Neuronal stem cell (in vitro differentiated cells): ENCODE measurements around the gene SGSH.

ENCODE experiments used
- DNase-seq: peaks from one replicate; pipeline ENCODE4 v3.0.0-alpha.2; 2013; ENCODE audit warnings: low spot score
- H2AFZ ChIP-seq: one replicate; pipeline ENCODE4 v1.6.1; 2013; ENCODE audit warnings: mild to moderate bottlenecking, low read length, inconsistent platforms
- H2AK5ac ChIP-seq: 2 replicates; pipeline ENCODE4 v1.6.1; 2013; ENCODE audit warnings: low read depth, mild to moderate bottlenecking, inconsistent platforms, low read length, moderate library complexity, mixed read lengths
- H2BK120ac ChIP-seq: 2 replicates; pipeline ENCODE4 v1.6.1; 2013; ENCODE audit warnings: low read depth, mild to moderate bottlenecking, inconsistent platforms, low read length, moderate library complexity, mixed read lengths
- H2BK12ac ChIP-seq: one replicate; pipeline ENCODE4 v1.6.1; 2013; ENCODE audit warnings: low read length, inconsistent platforms
- H2BK15ac ChIP-seq: 2 replicates; pipeline ENCODE4 v1.6.1; 2013; ENCODE audit warnings: mild to moderate bottlenecking, low read length, inconsistent platforms, mixed read lengths
- H2BK5ac ChIP-seq: one replicate; pipeline ENCODE4 v1.6.1; 2013; ENCODE audit warnings: inconsistent platforms, mild to moderate bottlenecking, low read length, moderate library complexity
- H3K14ac ChIP-seq: one replicate; pipeline ENCODE4 v1.6.1; 2013; ENCODE audit warnings: low read length, inconsistent platforms
- H3K18ac ChIP-seq: 2 replicates; pipeline ENCODE4 v1.6.1; 2013; ENCODE audit warnings: low read length, inconsistent platforms
- H3K23ac ChIP-seq: 2 replicates; pipeline ENCODE4 v1.6.1; 2013; ENCODE audit warnings: low read depth, mild to moderate bottlenecking, mixed read lengths, low read length, inconsistent platforms; ENCODE audit not compliant: poor library complexity
- H3K27ac ChIP-seq: replicated peaks from 3 replicates; pipeline ENCODE4 v1.5.1; 2013; ENCODE audit warnings: low read length, inconsistent platforms
- H3K27me3 ChIP-seq, 3 experiments: 2 replicates each; pipeline ENCODE4 v1.6.1; 2013; ENCODE audit warnings: low read length in 3 of 3, mild to moderate bottlenecking in 2 of 3, inconsistent platforms in 1 of 3, low read depth in 1 of 3, mixed read lengths in 1 of 3, moderate library complexity in 1 of 3; ENCODE audit not compliant: control insufficient read depth in 3 of 3, insufficient read depth in 3 of 3
- H3K36me3 ChIP-seq, 2 donors: replicated peaks in 1 of 2; 2 replicates each; pipeline ENCODE4 v1.6.1; 2013; ENCODE audit warnings: low read length in 2 of 2; ENCODE audit not compliant: control insufficient read depth in 2 of 2, insufficient read depth in 2 of 2
- H3K4ac ChIP-seq: 2 replicates; pipeline ENCODE4 v1.6.1; 2013; ENCODE audit warnings: inconsistent platforms, mild to moderate bottlenecking, low read length, moderate library complexity
- H3K4me1 ChIP-seq, 2 donors: 1 replicate in 1 of 2; 2 replicates in 1 of 2; pipeline ENCODE4 v1.6.1; 2013; ENCODE audit warnings: low read length in 2 of 2, low read depth in 1 of 2; ENCODE audit not compliant: control insufficient read depth in 2 of 2, insufficient read depth in 1 of 2
- H3K4me2 ChIP-seq: one replicate; pipeline ENCODE4 v1.6.1; 2013; ENCODE audit warnings: mild to moderate bottlenecking, low read length, inconsistent platforms; ENCODE audit not compliant: insufficient read depth, poor library complexity, severe bottlenecking
- H3K4me3 ChIP-seq, 2 donors: 2 replicates each; pipeline ENCODE4 v1.5.1; 2013; ENCODE audit warnings: low read length in 2 of 2, mild to moderate bottlenecking in 2 of 2, inconsistent platforms in 1 of 2, moderate library complexity in 1 of 2
- H3K79me1 ChIP-seq: one replicate; pipeline ENCODE4 v1.6.1; 2013; ENCODE audit warnings: low read depth, mild to moderate bottlenecking, inconsistent platforms, low read length, moderate library complexity
- H3K9ac ChIP-seq: one replicate; pipeline ENCODE4 v1.6.1; 2013; ENCODE audit warnings: mild to moderate bottlenecking, low read depth, low read length, inconsistent platforms; ENCODE audit not compliant: poor library complexity
- H3K9me3 ChIP-seq, 2 donors: replicated peaks in 1 of 2; 2 replicates each; pipeline versions ENCODE3 to v1.6.1; 2013; ENCODE audit warnings: low read length in 2 of 2, mild to moderate bottlenecking in 2 of 2, inconsistent platforms in 1 of 2, low read depth in 1 of 2, mixed read lengths in 1 of 2, moderate library complexity in 1 of 2; ENCODE audit not compliant: control insufficient read depth in 2 of 2, insufficient read depth in 1 of 2
- H4K8ac ChIP-seq: one replicate; pipeline ENCODE4 v1.6.1; 2013; ENCODE audit warnings: low read depth, mild to moderate bottlenecking, inconsistent platforms, low read length, moderate library complexity
- H4K91ac ChIP-seq: one replicate; pipeline ENCODE4 v1.6.1; 2013; ENCODE audit warnings: low read length, low read depth, mild to moderate bottlenecking, inconsistent platforms; ENCODE audit not compliant: poor library complexity
- WGBS, 2 donors: extraction: QIAGEN DNeasy Blood & Tissue Kit; methylation state at CpG; one replicate each; pipeline ENCODE4 v1.1.7; 2013; ENCODE audit warnings: missing lambda C conversion rate in 2 of 2, mixed read lengths in 1 of 2; ENCODE audit not compliant: insufficient read length in 2 of 2, insufficient replicate concordance in 1 of 2; ENCODE audit errors: extremely low coverage in 2 of 2; 5-methylcytosine and 5-hydroxymethylcytosine counted together

The SGSH gene

DNA sequence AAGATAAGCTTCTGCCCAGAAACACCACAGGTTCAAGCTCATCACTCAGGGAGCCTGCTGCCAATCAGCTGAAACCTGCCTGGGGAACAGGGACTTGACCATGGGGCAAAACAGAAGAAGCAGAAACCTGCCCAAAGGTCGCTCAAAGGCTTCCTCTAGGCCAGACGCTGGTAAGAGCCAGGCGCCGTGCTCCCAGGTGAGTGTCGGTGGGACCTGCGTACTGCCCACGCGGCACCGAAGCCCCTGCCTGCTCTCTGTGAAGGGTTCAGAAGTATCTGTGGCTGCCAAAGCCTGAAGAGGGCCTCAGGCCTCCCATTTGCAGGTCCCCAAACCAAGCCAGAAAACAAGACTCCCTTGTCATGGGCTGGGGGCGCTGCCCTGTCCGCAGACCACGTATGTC, 10.4 kb downstream of the SGSH start:
- no peak overlapping the region for H3K14ac ChIP-seq
- no peak overlapping the region for H3K9ac ChIP-seq
- no peak for DNase-seq
- no peak overlapping the region for H4K91ac ChIP-seq
- no peak overlapping the region for H3K4me2 ChIP-seq
- H3K9me3 ChIP-seq = no peaks in the 10 kb centered on the region
- H2AK5ac ChIP-seq = no peak overlapping the region
- no peak overlapping the region for H3K23ac ChIP-seq
- H3K79me1 ChIP-seq = peaks cover 5% of the 10 kb centered on the region
- WGBS, 2 donors = no CpG with 5 or more reads among the region's 12 CpGs
- H3K27ac ChIP-seq = no peak overlapping the region
- peaks cover 17 to 55% of the 10 kb centered on the region in 2 donors for H3K36me3 ChIP-seq
- H3K4me1 ChIP-seq = peaks cover 0 to 3% of the 10 kb centered on the region in 2 donors
- H2AFZ ChIP-seq = no peak overlapping the region
- no peak overlapping the region for H3K4me3 ChIP-seq
- H3K18ac ChIP-seq = no peak overlapping the region
- no peak overlapping the region for H4K8ac ChIP-seq
- no peak overlapping the region for H2BK120ac ChIP-seq
- no peak overlapping the region for H2BK15ac ChIP-seq
- peak overlapping the region; percentile 29 for H2BK5ac ChIP-seq
- no peak overlapping the region for H2BK12ac ChIP-seq
- H3K27me3 ChIP-seq = no peaks in the 10 kb centered on the region
- no peak overlapping the region for H3K4ac ChIP-seq

GRCh38 chr17:80208050-80208449, 12.1 kb downstream of the SGSH start:
- Histone ChIP-seq H3K4ac (no peak overlapping the region), H2BK15ac (no peak overlapping the region), H4K91ac (no peak overlapping the region), H2AK5ac (no peak overlapping the region), H2AFZ (no peak overlapping the region), H3K9me3 (no peaks in the 10 kb centered on the region), H3K4me2 (no peak overlapping the region), H3K18ac (peak overlapping the region; percentile 57), H3K14ac (peak overlapping the region; percentile 71), H3K4me1 (peaks cover 0 to 3% of the 10 kb centered on the region in 2 donors), H2BK5ac (no peak overlapping the region), H3K27me3 (no peaks in the 10 kb centered on the region), H3K4me3 (no peak overlapping the region), H4K8ac (no peak overlapping the region), H3K79me1 (peaks cover 2% of the 10 kb centered on the region), H3K27ac (no peak overlapping the region), H3K36me3 (peaks cover 16 to 44% of the 10 kb centered on the region in 2 donors), H2BK12ac (no peak overlapping the region), H3K23ac (no peak overlapping the region), H3K9ac (no peak overlapping the region), H2BK120ac (no peak overlapping the region)
- DNase-seq = no peak
- no CpG with 5 or more reads among the region's 16 CpGs for WGBS, 2 donors

- H3K4me2 ChIP-seq = no peak overlapping the region
- no CpG with 5 or more reads among the region's 13 CpGs for WGBS, 2 donors
- H3K4me3 ChIP-seq = no peak overlapping the region
- H2BK5ac ChIP-seq = no peak overlapping the region
- no peaks in the 10 kb centered on the region for H3K27me3 ChIP-seq
- H2BK12ac ChIP-seq = no peak overlapping the region
- no peak overlapping the region for H2BK120ac ChIP-seq
- H3K14ac ChIP-seq = no peak overlapping the region
- no peak overlapping the region for H3K23ac ChIP-seq
- no peak overlapping the region for H3K27ac ChIP-seq
- H4K8ac ChIP-seq = no peak overlapping the region
- no peak overlapping the region for H2AFZ ChIP-seq
- no peak overlapping the region for H2BK15ac ChIP-seq
- no peak overlapping the region for H3K4ac ChIP-seq
- no peaks in the 10 kb centered on the region for H3K9me3 ChIP-seq
- H2AK5ac ChIP-seq = no peak overlapping the region
- H3K9ac ChIP-seq = no peak overlapping the region
- peaks cover 0 to 3% of the 10 kb centered on the region in 2 donors for H3K4me1 ChIP-seq
- no peak overlapping the region for H3K18ac ChIP-seq
- peaks cover 9 to 26% of the 10 kb centered on the region in 2 donors for H3K36me3 ChIP-seq
- DNase-seq = no peak
- no peak overlapping the region for H4K91ac ChIP-seq
- H3K79me1 ChIP-seq = peaks cover 2% of the 10 kb centered on the region
Measured at GRCh38 chr17:80205811-80206210, 14.3 kb downstream of the SGSH start.

GRCh38 chr17:80204626-80205468, 15.3 kb downstream of the SGSH start:
- Histone ChIP-seq H3K14ac (no peak overlapping the region), H3K4me1 (peaks cover 0 to 3% of the 10 kb centered on the region in 2 donors), H4K91ac (no peak overlapping the region), H4K8ac (no peak overlapping the region), H3K9me3 (no peaks in the 10 kb centered on the region), H3K4me2 (no peak overlapping the region), H3K79me1 (no peaks in the 10 kb centered on the region), H3K36me3 (peaks cover under 1 to 16% of the 10 kb centered on the region in 2 donors), H3K27ac (no peak overlapping the region), H2BK5ac (no peak overlapping the region), H2AFZ (no peak overlapping the region), H2AK5ac (no peak overlapping the region), H2BK12ac (no peak overlapping the region), H2BK15ac (no peak overlapping the region), H3K9ac (peak overlapping the region; percentile 16), H2BK120ac (no peak overlapping the region), H3K18ac (peak overlapping the region; percentile 3), H3K4ac (no peak overlapping the region), H3K27me3 (no peaks in the 10 kb centered on the region), H3K4me3 (no peak overlapping the region), H3K23ac (peak overlapping the region; percentile 10)
- WGBS, 2 donors = no CpG with 5 or more reads among the region's 19 CpGs
- no peak for DNase-seq
